ENCODE data around the gene THUMPD1.

GRCh38 chr16:20683812-20684211 is 57.8 kb downstream of the THUMPD1 start:
- TF ChIP-seq CTCF (conservative IDR thresholded peaks at IDR 0.05; ENCODE audit: low read length) (no peak), EZH2phosphoT487 (IDR thresholded peaks at IDR 0.05; ENCODE audit: borderline replicate concordance) (no peak)
